AG04450 (cell line): ENCODE measurements around the gene PTPRG. TPM values are rescaled to one million over a fixed set of nuclear protein-coding genes. Genes with fewer than 3 reads are reported as not detected.

Experiments used
- CTCF ChIA-PET: fragments of 300-600, 350-600 bp; formaldehyde crosslinking; extraction: SDS; loops from one replicate; lab custom pipeline; 2022; ENCODE audit warnings: antibody characterized with exemption, inconsistent platforms; lab: Charles Lee
- POLR2A ChIA-PET: fragments of 350-600 bp; formaldehyde crosslinking; extraction: SDS; loops from one replicate; lab custom pipeline; 2021; ENCODE audit warnings: antibody characterized with exemption, inconsistent platforms; lab: Yijun Ruan, JAX
- DNase-seq: peaks from one replicate; pipeline ENCODE4 v3.0.0-alpha.2; 2011; ENCODE audit warnings: low read depth, low spot score
- H3K27ac ChIP-seq: one replicate; pipeline ENCODE4 v1.5.1; 2012; ENCODE audit warnings: low read depth, low read length, control low read depth
- H3K27me3 ChIP-seq: one replicate; pipeline ENCODE4 v1.6.0; 2012; ENCODE audit warnings: low read length; ENCODE audit not compliant: control insufficient read depth, insufficient read depth
- H3K4me3 ChIP-seq: 2 replicates; pipeline ENCODE4 v1.5.1; 2011; ENCODE audit warnings: mild to moderate bottlenecking, low read depth, low read length, control low read depth
- H3K9me3 ChIP-seq: 2 replicates; pipeline ENCODE4 v1.5.1; 2012; ENCODE audit warnings: low read length; ENCODE audit not compliant: control insufficient read depth, insufficient read depth
- CTCF ChIP-seq: IDR thresholded peaks from 2 replicates; pipeline ENCODE4 v1.5.1; 2011; ENCODE audit warnings: low read depth, low read length, control low read depth, inconsistent platforms
- polyA plus RNA-seq: library from polyadenylated mRNA; depleted of rRNA; stranded (reverse); fragments of >200 nt; gene quantifications from 2 replicates; pipeline ENCODE4 v1.2.3, GENCODE V29; 2011

PTPRG gene
- polyA plus RNA-seq, 1 experiment = 26.5 TPM

GRCh38 chr3:62097121-62097520, 535.8 kb downstream of the PTPRG start:
- Histone ChIP-seq H3K4me3 (no peak overlapping the region), H3K27ac (no peak overlapping the region), H3K27me3 (no peaks in the 10 kb centered on the region), H3K9me3 (no peaks in the 10 kb centered on the region)
- no peak for DNase-seq
- POLR2A ChIA-PET = no interaction called here
- no peak for TF ChIP-seq CTCF
- CTCF ChIA-PET = no interaction called here

DNA sequence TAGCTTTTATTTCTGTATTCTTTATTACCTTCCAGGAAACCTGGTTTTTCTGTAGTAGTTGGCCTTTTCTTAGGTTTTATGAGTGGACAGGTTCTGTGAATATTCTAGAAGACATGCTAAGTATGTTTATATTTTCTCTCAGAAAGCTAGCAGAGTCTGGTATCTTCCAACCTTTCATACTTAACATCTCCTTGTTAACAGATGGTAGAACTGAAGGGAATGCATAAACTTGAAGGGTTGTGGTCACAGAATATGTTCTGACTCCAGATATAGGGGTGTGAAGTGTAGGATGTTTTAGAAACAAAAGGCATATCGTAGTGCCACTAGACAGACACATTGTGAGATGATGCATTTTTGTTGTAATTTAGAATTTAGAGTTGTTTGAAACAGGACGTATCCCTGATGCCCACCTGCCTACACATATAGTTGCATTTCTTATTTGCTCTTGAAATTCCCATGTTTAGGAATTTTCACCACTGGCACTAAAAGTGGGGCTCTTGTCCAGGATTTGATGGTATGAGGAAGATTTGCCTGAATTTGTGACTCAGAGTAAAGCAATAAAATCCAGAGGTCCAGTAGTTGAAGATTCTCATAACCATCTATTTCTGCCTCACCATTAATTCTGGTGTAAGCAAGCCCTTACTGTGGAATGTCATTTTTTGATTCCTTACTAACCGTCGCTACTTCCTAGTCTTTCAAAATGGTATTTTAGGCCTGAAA, 537.4 kb downstream of the PTPRG start:
- H3K27me3 ChIP-seq = no peaks in the 10 kb centered on the region
- TF ChIP-seq CTCF = no peak
- ChIA-PET POLR2A (no interaction called here), CTCF (no interaction called here)
- no peaks in the 10 kb centered on the region for H3K9me3 ChIP-seq
- no peak overlapping the region for H3K27ac ChIP-seq
- no peak overlapping the region for H3K4me3 ChIP-seq
- DNase-seq = no peak

DNA sequence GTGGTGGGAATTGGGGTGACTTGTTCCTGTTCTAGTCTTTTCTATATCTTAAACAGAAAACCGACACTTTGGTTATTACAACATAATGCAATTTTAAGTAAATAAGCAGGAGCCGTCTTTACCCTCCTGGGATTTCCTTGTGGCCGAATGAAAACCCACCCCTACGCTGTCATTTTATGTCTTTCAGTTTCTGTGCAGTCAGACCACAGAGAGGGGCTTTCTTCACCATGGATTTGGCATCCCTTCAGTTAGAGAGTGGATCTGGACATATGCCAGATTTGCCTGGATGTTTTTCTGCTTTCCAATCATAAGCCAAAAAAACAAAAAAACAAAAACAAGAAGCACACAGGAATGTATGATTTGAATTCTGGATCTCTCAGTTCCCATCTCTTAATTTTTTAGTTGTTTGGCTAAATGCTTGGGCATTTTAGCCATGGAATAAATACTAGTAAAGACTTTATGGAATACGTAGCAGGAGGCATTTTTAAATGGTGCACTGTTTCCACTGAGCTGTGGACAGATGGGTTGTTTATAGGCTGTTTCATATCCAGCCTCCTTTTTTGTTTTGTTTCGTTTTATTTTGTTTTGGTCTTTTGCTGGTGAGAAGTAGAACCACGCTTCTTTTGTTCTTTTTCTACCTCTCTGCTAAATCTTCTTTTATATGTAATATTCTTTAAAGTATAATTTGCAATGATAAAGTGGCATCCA, 539.1 kb downstream of the PTPRG start:
- H3K4me3 ChIP-seq = no peak overlapping the region
- CTCF ChIA-PET = no interaction called here
- POLR2A ChIA-PET = no interaction called here
- no peaks in the 10 kb centered on the region for H3K9me3 ChIP-seq
- TF ChIP-seq CTCF = no peak
- no peaks in the 10 kb centered on the region for H3K27me3 ChIP-seq
- H3K27ac ChIP-seq = no peak overlapping the region
- DNase-seq = no peak

GRCh38 chr3:62101488-62101887, 540.1 kb downstream of the PTPRG start:
- DNase-seq = no peak
- Histone ChIP-seq H3K27me3 (no peaks in the 10 kb centered on the region), H3K27ac (no peak overlapping the region), H3K9me3 (no peaks in the 10 kb centered on the region), H3K4me3 (no peak overlapping the region)
- ChIA-PET POLR2A (no interaction called here), CTCF (no interaction called here)
- no peak for TF ChIP-seq CTCF

- ChIA-PET CTCF (interaction anchor here (0.7 to 1.6 kb wide), 2 partner anchors 19 to 84 kb away, joined by 3 read pairs; no protein-coding TSS in a partner anchor), POLR2A (no interaction called here)
- no peak overlapping the region for H3K27ac ChIP-seq
- TF ChIP-seq CTCF = no peak
- no peak overlapping the region for H3K4me3 ChIP-seq
- no peaks in the 10 kb centered on the region for H3K9me3 ChIP-seq
- no peaks in the 10 kb centered on the region for H3K27me3 ChIP-seq
- DNase-seq = no peak
Measured at GRCh38 chr3:62103531-62103930, 542.2 kb downstream of the PTPRG start.
